Spleen (tissue), 7 donors: ENCODE measurements around the gene SULF2.

Source experiments
- CTCF ChIP-seq, 11 experiments: fragments of 200-600 bp in 7 of 11; fragments of 450-650 bp in 4 of 11; sonication (generic) in 4 of 11; IDR thresholded peaks in 8 of 11; conservative IDR thresholded peaks in 3 of 11; 1 replicate in 7 of 11; 2 replicates in 4 of 11; pipeline versions ENCODE4 v1.4.0 to v1.8.0; 2016 to 2021; ENCODE audit warnings: antibody characterized with exemption in 11 of 11, inconsistent platforms in 4 of 11, mild to moderate bottlenecking in 1 of 11
- POLR2A ChIP-seq, 3 donors: fragments of 450-650 bp; IDR thresholded peaks; one replicate each; pipeline ENCODE4 v1.5.1; 2017; ENCODE audit warnings: antibody characterized with exemption in 3 of 3, mild to moderate bottlenecking in 1 of 3
- donor health status: DM: no; HTN: no; CAD: no; lungs with moderate emphysema.
- donor health status: DM: no; HTN: no; CAD: no.
- donor health status: DM: no; HTN: no; CAD: no.

- no peak for TF ChIP-seq POLR2A (IDR thresholded peaks at IDR 0.05)
- no peak for TF ChIP-seq CTCF (IDR thresholded peaks at IDR 0.05 in 8 of 11, conservative IDR thresholded peaks at IDR 0.05 in 3 of 11)
These were observed 111.1 kb downstream of the SULF2 start for GRCh38 chr20:47674145-47674544.
